ENCODE measurements around the gene SPAG4.

SPAG4 gene

DNA sequence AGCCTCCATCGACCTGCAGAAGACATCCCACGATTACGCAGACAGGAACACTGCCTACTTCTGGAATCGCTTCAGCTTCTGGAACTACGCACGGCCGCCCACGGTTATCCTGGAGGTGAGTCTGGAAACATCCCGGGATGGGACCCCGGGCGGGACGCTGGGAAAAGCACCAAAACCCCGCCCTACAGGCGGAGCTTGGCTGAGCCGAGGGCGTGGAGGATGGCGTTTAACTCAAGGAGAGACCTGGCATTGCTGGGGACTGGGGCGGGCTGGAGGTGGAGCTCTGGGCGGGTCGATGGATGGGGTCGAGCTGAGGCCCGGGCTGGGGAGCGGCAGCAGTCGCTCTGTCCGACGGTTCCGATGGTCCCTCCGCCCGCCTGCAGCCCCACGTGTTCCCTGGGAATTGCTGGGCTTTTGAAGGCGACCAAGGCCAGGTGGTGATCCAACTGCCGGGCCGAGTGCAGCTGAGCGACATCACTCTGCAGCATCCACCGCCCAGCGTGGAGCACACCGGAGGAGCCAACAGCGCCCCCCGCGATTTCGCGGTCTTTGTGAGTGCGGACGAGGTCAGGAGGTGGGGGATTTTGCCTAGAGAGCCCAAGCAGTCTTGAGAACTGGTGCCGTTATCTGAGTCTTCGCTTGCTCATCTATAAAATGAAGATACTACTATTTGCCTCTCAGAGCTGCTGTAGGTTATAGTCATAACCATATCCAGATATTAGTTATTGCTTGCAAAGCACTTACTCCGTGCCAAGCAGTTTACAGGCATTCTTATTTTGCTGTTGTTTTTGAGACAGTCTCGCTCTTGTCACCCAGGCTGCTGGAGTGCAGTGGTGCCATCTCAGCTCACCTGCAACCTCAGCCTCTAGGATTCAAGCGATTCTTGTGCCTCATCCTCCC lies 3.8 kb downstream of the SPAG4 start:
- Histone ChIP-seq H3K36me3 (ENCODE audit: control insufficient read depth in 2 of 2, insufficient read depth in 1 of 2, low read length in 2 of 2) (peaks cover 4 to 12% of the 10 kb centered on the region in 2 experiments; a peak in 2 of 3 replicates), H3K27ac (ENCODE audit: extremely low read depth, low read depth, low read length) (no peak overlapping the region), H3K9me3 (ENCODE audit: control insufficient read depth, insufficient read depth, low read depth, low read length) (no peaks in the 10 kb centered on the region), H3K4me1 (ENCODE audit: control insufficient read depth, insufficient read depth, low read length) (no peaks in the 10 kb centered on the region), H3K4me3 (ENCODE audit: low read depth, low read length) (peak overlapping the region; percentile 51)
- CTCF ChIA-PET = interaction anchor here (0.5 to 1.9 kb wide), 21 partner anchors 8 to 201 kb away, joined by 3 to 16 read pairs (median 3); partner anchors contain the start of gene RBM39
- POLR2A ChIA-PET = interaction anchor here (0.7 to 1.7 kb wide), 8 partner anchors 12 to 164 kb away, joined by 3 to 13 read pairs (median 4); partner anchors contain the start of genes CEP250, CPNE1, ERGIC3 and RBM12
- no peak for TF ChIP-seq ZNF292 (tag by site-specific recombination; IDR thresholded peaks at IDR 0.05; ENCODE audit: borderline replicate concordance, low read depth)
- TF ChIP-seq ZNF155 (tag by site-specific recombination; IDR thresholded peaks at IDR 0.05) = no peak
- no peak for TF ChIP-seq ZNF366 (tag by site-specific recombination; conservative IDR thresholded peaks at IDR 0.05)
- TF ChIP-seq YY1 (tag by site-specific recombination; IDR thresholded peaks at IDR 0.05) = no peak; the same call in 1 of the 2 replicates
- no peak for TF ChIP-seq ZNF133 (tag by site-specific recombination; IDR thresholded peaks at IDR 0.05)
- peak; percentile 86; the same call in 1 of the 2 replicates for TF ChIP-seq ZNF777 (tag by site-specific recombination; IDR thresholded peaks at IDR 0.05; ENCODE audit: borderline replicate concordance)
- no peak for TF ChIP-seq ZNF274 (IDR thresholded peaks at IDR 0.05; ENCODE audit: low read length)
- no peak for TF ChIP-seq ZNF274 (tag by site-specific recombination; IDR thresholded peaks at IDR 0.05; ENCODE audit: borderline replicate concordance)
- TF ChIP-seq ZBTB21 (tag by site-specific recombination; IDR thresholded peaks at IDR 0.05) = no peak
- no peak for TF ChIP-seq ZNF350 (tag by site-specific recombination; IDR thresholded peaks at IDR 0.05)
- peak; percentile 98 for TF ChIP-seq ZBTB17 (tag by site-specific recombination; IDR thresholded peaks at IDR 0.05)
- no peak for TF ChIP-seq ZNF660 (tag by site-specific recombination; IDR thresholded peaks at IDR 0.05)
- no peak for TF ChIP-seq SETDB1 (IDR thresholded peaks at IDR 0.05; ENCODE audit: insufficient read length, low read length)
- no peak for TF ChIP-seq ZNF239 (tag by site-specific recombination; IDR thresholded peaks at IDR 0.05)
- no peak for TF ChIP-seq ZNF19 (tag by site-specific recombination; IDR thresholded peaks at IDR 0.05; ENCODE audit: low read depth)
- TF ChIP-seq ZNF184 (tag by site-specific recombination; IDR thresholded peaks at IDR 0.05) = no peak
- TF ChIP-seq ZNF248 (tag by site-specific recombination; IDR thresholded peaks at IDR 0.05) = no peak
- TF ChIP-seq, protein P1, sequence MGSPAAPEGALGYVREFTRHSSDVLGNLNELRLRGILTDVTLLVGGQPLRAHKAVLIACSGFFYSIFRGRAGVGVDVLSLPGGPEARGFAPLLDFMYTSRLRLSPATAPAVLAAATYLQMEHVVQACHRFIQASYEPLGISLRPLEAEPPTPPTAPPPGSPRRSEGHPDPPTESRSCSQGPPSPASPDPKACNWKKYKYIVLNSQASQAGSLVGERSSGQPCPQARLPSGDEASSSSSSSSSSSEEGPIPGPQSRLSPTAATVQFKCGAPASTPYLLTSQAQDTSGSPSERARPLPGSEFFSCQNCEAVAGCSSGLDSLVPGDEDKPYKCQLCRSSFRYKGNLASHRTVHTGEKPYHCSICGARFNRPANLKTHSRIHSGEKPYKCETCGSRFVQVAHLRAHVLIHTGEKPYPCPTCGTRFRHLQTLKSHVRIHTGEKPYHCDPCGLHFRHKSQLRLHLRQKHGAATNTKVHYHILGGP (tag by site-specific recombination; IDR thresholded peaks at IDR 0.05) = no peak
- no peak for TF ChIP-seq ZBTB1 (tag by site-specific recombination; IDR thresholded peaks at IDR 0.05)
- no peak for TF ChIP-seq BCL11B (tag by site-specific recombination; IDR thresholded peaks at IDR 0.05; ENCODE audit: low read depth)
- TF ChIP-seq KLF17 (tag by site-specific recombination; IDR thresholded peaks at IDR 0.05) = peak; percentile 74; the same call in 1 of the 2 replicates
- TF ChIP-seq PRDM6 (tag by site-specific recombination; IDR thresholded peaks at IDR 0.05) = no peak
- no peak for TF ChIP-seq ZNF37A (tag by site-specific recombination; IDR thresholded peaks at IDR 0.05)
- TF ChIP-seq FEZF1 (tag by site-specific recombination; IDR thresholded peaks at IDR 0.05) = no peak
- TF ChIP-seq HOXC10 (CRISPR knock-in tag; IDR thresholded peaks at IDR 0.05) = no peak
- TF ChIP-seq ZNF623 (tag by site-specific recombination; IDR thresholded peaks at IDR 0.05) = no peak
- no peak for TF ChIP-seq ZNF140 (tag by site-specific recombination; IDR thresholded peaks at IDR 0.05)
- TF ChIP-seq, protein P2, sequence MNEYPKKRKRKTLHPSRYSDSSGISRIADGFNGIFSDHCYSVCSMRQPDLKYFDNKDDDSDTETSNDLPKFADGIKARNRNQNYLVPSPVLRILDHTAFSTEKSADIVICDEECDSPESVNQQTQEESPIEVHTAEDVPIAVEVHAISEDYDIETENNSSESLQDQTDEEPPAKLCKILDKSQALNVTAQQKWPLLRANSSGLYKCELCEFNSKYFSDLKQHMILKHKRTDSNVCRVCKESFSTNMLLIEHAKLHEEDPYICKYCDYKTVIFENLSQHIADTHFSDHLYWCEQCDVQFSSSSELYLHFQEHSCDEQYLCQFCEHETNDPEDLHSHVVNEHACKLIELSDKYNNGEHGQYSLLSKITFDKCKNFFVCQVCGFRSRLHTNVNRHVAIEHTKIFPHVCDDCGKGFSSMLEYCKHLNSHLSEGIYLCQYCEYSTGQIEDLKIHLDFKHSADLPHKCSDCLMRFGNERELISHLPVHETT (tag by site-specific recombination; IDR thresholded peaks at IDR 0.05) = peak; percentile 51; the same call in 1 of the 2 replicates
- TF ChIP-seq ZNF214 (tag by site-specific recombination; IDR thresholded peaks at IDR 0.05; ENCODE audit: borderline replicate concordance) = no peak
- 0 out of 2 replicates have a peak, but pooled peaks have one; percentile 59 for TF ChIP-seq ZSCAN23 (tag by site-specific recombination; IDR thresholded peaks at IDR 0.05)
- no peak for TF ChIP-seq PBX3 (CRISPR knock-in tag; IDR thresholded peaks at IDR 0.05)
- no peak for TF ChIP-seq ZNF654 (tag by site-specific recombination; IDR thresholded peaks at IDR 0.05; ENCODE audit: low read depth)
- no peak for TF ChIP-seq SCRT2 (tag by site-specific recombination; IDR thresholded peaks at IDR 0.05)
